Measurements from ENCODE around the gene LRRC27.
A peak's percentile ranks its signal among the peaks of the same experiment; 100 is the strongest.

Gene LRRC27

DNA sequence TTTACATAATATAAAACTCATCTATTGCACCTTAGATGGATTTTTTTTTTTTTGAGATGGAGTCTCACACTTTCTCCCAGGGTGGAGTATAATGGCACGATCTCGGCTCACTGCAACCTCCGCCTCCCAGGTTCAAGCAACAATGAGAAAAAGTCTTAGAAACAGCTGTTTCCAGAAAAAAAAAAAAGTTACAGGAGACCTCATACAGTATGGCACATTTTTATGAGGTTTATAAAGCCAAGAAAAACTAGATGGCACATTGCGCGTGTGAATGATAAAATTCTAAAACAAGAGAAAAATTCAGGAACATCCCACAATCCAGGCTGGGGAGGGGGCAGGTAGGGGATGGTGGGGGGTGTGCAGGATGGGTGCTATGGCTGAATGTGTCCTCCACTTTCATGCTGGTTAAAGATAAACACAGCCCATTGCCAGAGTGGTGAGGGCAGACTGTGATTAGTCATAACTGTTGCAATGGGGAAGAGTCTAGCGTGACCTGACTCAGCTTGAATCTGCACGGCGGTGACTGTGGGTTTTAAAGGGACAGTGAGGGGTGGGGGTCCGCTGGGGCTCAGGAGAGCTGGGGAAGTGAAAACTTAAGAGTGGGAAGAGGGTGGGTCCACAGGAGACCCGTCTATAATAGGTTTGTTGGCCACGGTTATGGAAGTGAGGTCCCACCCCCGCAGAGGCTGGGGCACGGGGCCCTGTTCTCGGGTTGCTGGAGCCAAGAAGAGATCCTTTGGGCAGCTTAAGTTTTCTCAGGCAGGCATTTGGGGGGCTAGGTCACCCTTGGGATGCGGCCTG is 11.9 kb upstream of the LRRC27 start:
- TF ChIP-seq, protein P1, sequence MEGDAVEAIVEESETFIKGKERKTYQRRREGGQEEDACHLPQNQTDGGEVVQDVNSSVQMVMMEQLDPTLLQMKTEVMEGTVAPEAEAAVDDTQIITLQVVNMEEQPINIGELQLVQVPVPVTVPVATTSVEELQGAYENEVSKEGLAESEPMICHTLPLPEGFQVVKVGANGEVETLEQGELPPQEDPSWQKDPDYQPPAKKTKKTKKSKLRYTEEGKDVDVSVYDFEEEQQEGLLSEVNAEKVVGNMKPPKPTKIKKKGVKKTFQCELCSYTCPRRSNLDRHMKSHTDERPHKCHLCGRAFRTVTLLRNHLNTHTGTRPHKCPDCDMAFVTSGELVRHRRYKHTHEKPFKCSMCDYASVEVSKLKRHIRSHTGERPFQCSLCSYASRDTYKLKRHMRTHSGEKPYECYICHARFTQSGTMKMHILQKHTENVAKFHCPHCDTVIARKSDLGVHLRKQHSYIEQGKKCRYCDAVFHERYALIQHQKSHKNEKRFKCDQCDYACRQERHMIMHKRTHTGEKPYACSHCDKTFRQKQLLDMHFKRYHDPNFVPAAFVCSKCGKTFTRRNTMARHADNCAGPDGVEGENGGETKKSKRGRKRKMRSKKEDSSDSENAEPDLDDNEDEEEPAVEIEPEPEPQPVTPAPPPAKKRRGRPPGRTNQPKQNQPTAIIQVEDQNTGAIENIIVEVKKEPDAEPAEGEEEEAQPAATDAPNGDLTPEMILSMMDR (IDR thresholded peaks at IDR 0.05; ENCODE audit: low read depth, low read length, missing control alignments): no peak
- peak; percentile 73 for DNase-seq (ENCODE audit: extremely low read depth, low read depth)
- H3K4me3 ChIP-seq (replicated peaks; ENCODE audit: low read depth, low read length): no peak overlapping the region

DNA sequence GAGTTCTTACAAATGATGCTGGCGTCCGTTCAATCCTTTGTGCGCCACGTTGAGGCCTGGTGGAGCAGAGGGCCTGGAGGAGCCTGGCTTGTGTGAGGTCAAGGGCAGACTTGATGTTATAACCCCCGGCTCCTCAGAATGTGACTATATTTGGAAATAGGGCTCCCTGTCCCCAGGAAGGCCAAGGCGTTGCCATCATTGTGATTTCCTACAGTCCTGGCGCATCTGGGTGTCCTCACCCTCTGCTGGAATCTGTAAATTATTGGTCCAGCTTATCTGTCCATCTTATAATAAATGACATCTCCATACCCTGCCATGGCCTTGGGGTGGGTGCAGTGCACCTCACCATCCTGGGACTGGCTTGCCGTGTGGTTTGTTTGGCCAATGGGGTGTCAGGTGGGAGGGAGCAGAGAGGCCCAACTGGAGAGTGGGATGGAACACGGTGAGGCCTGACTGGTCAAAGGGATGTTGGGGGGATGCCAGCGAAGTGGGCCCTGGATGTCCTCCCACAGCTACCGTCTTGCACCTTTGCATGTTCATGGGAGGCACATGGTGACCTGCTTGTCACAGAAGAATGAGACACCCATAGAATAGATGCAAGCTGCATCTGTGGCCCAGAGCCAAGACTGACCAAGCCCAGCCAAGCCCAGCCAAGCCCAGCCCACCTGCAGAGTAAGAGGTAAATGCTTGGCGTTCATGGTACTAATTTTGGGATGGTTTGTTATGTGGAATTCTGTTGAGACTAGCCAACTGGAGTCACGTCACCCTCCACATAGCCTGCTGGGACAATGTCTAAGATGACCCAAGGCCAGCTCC is 11.1 kb upstream of the LRRC27 start:
- TF ChIP-seq, protein P1 (IDR thresholded peaks at IDR 0.05; ENCODE audit: low read depth, low read length, missing control alignments): no peak
- no peak for DNase-seq (ENCODE audit: extremely low read depth, low read depth)
- H3K4me3 ChIP-seq (replicated peaks; ENCODE audit: low read depth, low read length): no peak overlapping the region

DNA sequence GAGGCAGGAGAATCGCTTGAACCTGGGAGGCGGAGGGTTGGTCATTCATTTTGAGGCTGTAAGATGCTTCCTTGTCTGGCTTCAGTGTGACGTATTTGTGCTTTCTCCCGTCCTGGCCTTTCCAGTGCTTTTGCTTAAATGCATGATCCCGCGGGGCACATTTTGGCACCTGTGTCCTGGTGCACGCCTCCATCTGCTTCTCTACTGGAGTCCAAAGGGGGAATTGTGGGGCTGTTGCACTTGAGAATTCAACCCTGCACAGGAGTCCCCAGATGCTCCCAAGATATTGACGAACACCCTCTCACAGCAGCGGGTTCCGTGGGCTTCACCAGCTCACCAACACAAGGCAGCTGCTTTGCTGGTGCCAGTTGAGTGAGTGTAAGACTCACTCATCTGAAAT is 10.3 kb upstream of the LRRC27 start:
- no peak overlapping the region for H3K4me3 ChIP-seq (replicated peaks; ENCODE audit: low read depth, low read length)
- TF ChIP-seq, protein P1 (IDR thresholded peaks at IDR 0.05; ENCODE audit: low read depth, low read length, missing control alignments): no peak
- DNase-seq (ENCODE audit: extremely low read depth, low read depth): no peak

DNA sequence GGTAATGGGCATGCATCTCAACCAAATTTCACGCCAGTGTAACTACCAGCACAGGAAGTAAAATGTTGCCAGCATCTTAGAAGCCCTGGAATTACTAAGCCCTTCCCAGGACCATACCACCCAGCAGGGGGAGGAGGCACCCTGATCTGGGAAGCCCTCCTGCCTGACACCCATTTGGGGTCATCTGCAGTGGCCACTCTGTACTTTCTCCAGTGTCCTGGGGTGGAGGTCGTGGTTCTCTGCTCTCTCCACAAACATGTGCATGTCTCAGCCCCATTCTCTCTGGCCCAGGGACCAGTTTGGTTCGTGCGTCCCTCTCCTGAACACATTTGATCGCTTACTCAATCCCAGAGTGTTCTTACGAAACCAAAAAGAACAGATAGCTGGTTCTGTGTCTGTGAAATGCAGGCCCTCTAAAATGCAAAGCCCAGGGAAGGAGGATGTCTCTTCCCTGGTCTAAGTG is 9.4 kb upstream of the LRRC27 start:
- TF ChIP-seq, protein P1 (IDR thresholded peaks at IDR 0.05; ENCODE audit: low read depth, low read length, missing control alignments): peak; percentile 16
- no peak overlapping the region for H3K4me3 ChIP-seq (replicated peaks; ENCODE audit: low read depth, low read length)
- DNase-seq (ENCODE audit: extremely low read depth, low read depth): no peak

DNA sequence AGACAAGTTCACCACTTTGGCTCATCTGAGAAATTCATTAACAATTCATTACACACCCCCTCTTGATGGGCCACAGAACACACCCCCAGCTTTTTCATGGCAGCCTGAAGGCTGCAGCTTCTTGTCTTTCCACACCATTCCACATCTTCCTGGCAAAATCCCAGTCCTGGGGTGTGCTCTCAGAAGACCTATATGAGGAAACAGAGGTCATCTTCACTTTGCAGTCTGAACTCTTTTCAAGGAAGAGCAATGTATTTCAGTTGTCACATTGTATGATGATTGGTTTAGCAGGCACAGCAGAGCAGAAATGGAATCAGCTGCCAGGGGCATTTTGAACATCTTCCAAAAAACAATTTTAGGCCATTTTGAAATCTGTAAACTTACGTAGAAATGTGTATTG is 7.8 kb upstream of the LRRC27 start:
- TF ChIP-seq, protein P1 (IDR thresholded peaks at IDR 0.05; ENCODE audit: low read depth, low read length, missing control alignments): no peak
- H3K4me3 ChIP-seq (replicated peaks; ENCODE audit: low read depth, low read length): no peak overlapping the region
- DNase-seq (ENCODE audit: extremely low read depth, low read depth): no peak

DNA sequence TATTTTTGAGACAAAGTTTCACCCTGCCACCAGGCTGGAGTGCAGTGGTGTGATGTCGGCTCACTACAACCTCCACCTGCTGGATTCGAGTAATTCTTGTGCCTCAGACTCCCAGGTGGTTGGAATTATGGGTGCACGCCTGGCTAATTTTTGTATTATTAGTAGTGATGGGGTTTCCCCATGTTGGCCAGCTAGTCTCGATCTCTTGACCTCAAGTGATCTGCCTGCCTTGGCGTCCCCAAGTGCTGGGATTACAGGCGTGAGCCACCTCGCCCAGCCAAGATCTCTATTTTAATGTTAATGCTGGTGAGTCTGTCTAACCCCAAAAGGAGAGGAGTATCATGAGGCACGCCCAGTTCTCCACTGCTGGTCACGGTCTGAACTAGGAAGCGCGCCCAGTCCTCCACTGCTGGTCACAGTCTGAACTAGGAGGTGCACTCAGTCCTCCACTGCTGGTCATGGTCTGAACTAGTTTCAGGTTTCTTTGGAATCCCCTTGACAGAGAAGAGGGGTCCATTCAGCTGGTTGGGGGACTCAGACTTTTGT is 5.6 kb upstream of the LRRC27 start:
- no peak for DNase-seq (ENCODE audit: extremely low read depth, low read depth)
- TF ChIP-seq, protein P1 (IDR thresholded peaks at IDR 0.05; ENCODE audit: low read depth, low read length, missing control alignments): no peak
- H3K4me3 ChIP-seq (replicated peaks; ENCODE audit: low read depth, low read length): no peak overlapping the region

All from HFF-Myc (cell line).